ENCODE measurements around the gene C1orf56. TPM values are rescaled to one million over a fixed set of nuclear protein-coding genes. Genes with fewer than 3 reads are reported as not detected.

C1orf56 gene
- total and polyA plus RNA-seq, 8 donors: 3.9 to 11.2 (median 8.8) TPM

DNA sequence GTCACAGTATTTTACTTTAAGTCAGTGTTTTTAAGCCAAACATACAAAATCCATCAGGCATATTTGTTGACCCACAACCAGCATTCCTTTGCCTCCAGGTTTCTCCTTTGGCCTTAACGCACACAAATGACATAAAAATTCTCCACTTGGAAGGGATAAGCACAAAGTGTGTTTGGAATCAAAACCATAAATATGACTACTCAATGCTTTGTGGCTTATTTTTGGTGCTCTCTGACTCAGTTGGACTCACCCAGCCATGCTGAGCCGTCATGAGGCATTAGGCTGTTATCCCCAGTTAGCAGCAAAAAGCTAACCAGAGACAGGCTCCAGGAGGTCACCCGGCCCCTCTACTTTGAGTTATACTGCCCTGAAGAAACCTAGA lies 38.4 kb upstream of the C1orf56 start:
- intact Hi-C loops (cut with DNase I): no loop called here
- H3K4me3 ChIP-seq: peak overlapping the region; percentile 65 to 66
- ATAC-seq (no peak), DNase-seq (no peak)
- H3K36me3 ChIP-seq: no peaks in the 10 kb centered on the region
- peaks cover 40 to 73% of the 10 kb centered on the region in 2 donors for H3K4me1 ChIP-seq
- TF ChIP-seq, protein P1, sequence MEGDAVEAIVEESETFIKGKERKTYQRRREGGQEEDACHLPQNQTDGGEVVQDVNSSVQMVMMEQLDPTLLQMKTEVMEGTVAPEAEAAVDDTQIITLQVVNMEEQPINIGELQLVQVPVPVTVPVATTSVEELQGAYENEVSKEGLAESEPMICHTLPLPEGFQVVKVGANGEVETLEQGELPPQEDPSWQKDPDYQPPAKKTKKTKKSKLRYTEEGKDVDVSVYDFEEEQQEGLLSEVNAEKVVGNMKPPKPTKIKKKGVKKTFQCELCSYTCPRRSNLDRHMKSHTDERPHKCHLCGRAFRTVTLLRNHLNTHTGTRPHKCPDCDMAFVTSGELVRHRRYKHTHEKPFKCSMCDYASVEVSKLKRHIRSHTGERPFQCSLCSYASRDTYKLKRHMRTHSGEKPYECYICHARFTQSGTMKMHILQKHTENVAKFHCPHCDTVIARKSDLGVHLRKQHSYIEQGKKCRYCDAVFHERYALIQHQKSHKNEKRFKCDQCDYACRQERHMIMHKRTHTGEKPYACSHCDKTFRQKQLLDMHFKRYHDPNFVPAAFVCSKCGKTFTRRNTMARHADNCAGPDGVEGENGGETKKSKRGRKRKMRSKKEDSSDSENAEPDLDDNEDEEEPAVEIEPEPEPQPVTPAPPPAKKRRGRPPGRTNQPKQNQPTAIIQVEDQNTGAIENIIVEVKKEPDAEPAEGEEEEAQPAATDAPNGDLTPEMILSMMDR (IDR thresholded peaks at IDR 0.05): no peak
- H3K9me3 ChIP-seq: no peaks in the 10 kb centered on the region
- no peaks in the 10 kb centered on the region for H3K27me3 ChIP-seq
- peak overlapping the region; percentile 94 to 96 for H3K27ac ChIP-seq

GRCh38 chr1:151009674-151010345 lies 37.7 kb upstream of the C1orf56 start:
- Histone ChIP-seq H3K36me3 (no peaks in the 10 kb centered on the region), H3K27ac (peak overlapping the region in 1 of 2 donors; percentile 94), H3K4me3 (peak overlapping the region in 1 of 2 donors; percentile 65), H3K27me3 (no peaks in the 10 kb centered on the region), H3K9me3 (no peaks in the 10 kb centered on the region), H3K4me1 (peaks cover 34 to 67% of the 10 kb centered on the region in 2 donors)
- ATAC-seq (no peak), DNase-seq (no peak)
- TF ChIP-seq, protein P1 (IDR thresholded peaks at IDR 0.05): no peak
- intact Hi-C loops (cut with DNase I): no loop called here

DNA sequence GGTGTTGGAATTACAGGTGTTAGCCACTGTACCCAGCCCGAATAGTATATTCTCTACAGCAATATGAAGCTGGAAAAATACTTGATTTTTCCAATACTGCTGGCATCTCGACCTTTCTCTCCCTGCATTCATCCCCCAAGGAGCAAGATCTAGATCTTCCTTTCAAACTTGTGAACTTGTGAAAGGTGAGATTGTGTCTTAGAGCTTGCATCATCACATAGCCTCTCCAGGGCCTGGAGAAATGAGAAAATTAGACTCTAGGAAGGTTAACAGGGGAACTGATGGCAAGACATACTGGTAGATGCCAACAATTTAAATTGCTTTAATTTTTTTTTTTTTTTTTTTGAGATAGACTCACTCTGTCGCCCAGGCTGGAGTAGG lies 37.2 kb upstream of the C1orf56 start:
- ATAC-seq (no peak), DNase-seq (no peak)
- Histone ChIP-seq H3K9me3 (no peaks in the 10 kb centered on the region), H3K36me3 (no peaks in the 10 kb centered on the region), H3K27me3 (no peaks in the 10 kb centered on the region), H3K4me3 (no peak overlapping the region), H3K27ac (no peak overlapping the region), H3K4me1 (peaks cover 31 to 62% of the 10 kb centered on the region in 2 donors)
- intact Hi-C loops (cut with DNase I): no loop called here
- TF ChIP-seq, protein P1 (IDR thresholded peaks at IDR 0.05): no peak

- no peak for ATAC-seq
- Histone ChIP-seq H3K9me3 (no peaks in the 10 kb centered on the region), H3K27ac (peak overlapping the region; percentile 1 to 13), H3K36me3 (no peaks in the 10 kb centered on the region), H3K27me3 (no peaks in the 10 kb centered on the region), H3K4me1 (peaks cover 31 to 53% of the 10 kb centered on the region in 2 donors), H3K4me3 (no peak overlapping the region)
- TF ChIP-seq, protein P1 (IDR thresholded peaks at IDR 0.05): no peak
- DNase-seq: no peak
- intact Hi-C loops (cut with DNase I): no loop called here
Observed at GRCh38 chr1:151011154-151011850, 36.2 kb upstream of the C1orf56 start.

- Histone ChIP-seq H3K4me3 (no peak overlapping the region), H3K36me3 (peaks cover 0 to 1% of the 10 kb centered on the region in 2 donors), H3K4me1 (peaks cover 20 to 41% of the 10 kb centered on the region in 2 donors), H3K9me3 (no peaks in the 10 kb centered on the region), H3K27me3 (no peaks in the 10 kb centered on the region), H3K27ac (peak overlapping the region; percentile 17 to 39)
- intact Hi-C loops (cut with DNase I): no loop called here
- DNase-seq: no peak
- peak; percentile 6 for ATAC-seq
- TF ChIP-seq, protein P1 (IDR thresholded peaks at IDR 0.05): no peak
Observed at GRCh38 chr1:151012684-151013471, 34.7 kb upstream of the C1orf56 start.

Measured in left lung (tissue), 10 donors.